ENCODE results near the gene PPP1R14C. TPM values are rescaled to one million over a fixed set of nuclear protein-coding genes. Genes with fewer than 3 reads are reported as not detected.

The PPP1R14C gene
- polyA plus RNA-seq (35.4 to 50.6 TPM (median 43.7 TPM) in 3 replicates), polyA minus RNA-seq (6.7 to 26.4 TPM (median 23.0 TPM) in 3 replicates)
- polyA plus RNA-seq (2011; ENCODE audit: low read depth): 116 TPM
- 44.1 and 64.6 TPM in 2 replicates for polyA plus RNA-seq (2011; cell fraction: cytosol; rRNA removed)
- polyA plus RNA-seq (2011; cell fraction: nucleus; rRNA removed): 28.6 and 39.7 TPM in 2 replicates
- polyA plus RNA-seq (2012; ENCODE audit: low replicate concordance): 39.7 and 113 TPM in 2 replicates
- 26.1 TPM for polyA minus RNA-seq (2011; cell fraction: cytosol; rRNA and poly(A)+ RNA removed)
- 12.0 and 20.9 TPM in 2 replicates for polyA minus RNA-seq (2011; cell fraction: nucleus; rRNA and poly(A)+ RNA removed)

GRCh38 chr6:150142670-150143515, at the start of gene PPP1R14C:
TSS of gene PPP1R14C (plus strand) at chr6:150143044. CDS start at chr6:150143193, 149 bp downstream.
- dilution Hi-C loops (cut with MboI; ENCODE audit: extremely low pct_ligation_motif_present, low sequenced_read_pairs): no loop called here
- peak within 1 kb of the TSS; percentile 78 for H2AFZ ChIP-seq (ENCODE audit: control insufficient read depth, low read length)

GRCh38 chr6:150093397-150093796, 49.4 kb upstream of the PPP1R14C start:
- Histone ChIP-seq H3K27ac (ENCODE audit: control insufficient read depth, insufficient read depth, low read length) (no peak overlapping the region), H2AFZ (ENCODE audit: control insufficient read depth, low read length) (no peak overlapping the region), H3K9me1 (ENCODE audit: control insufficient read depth, extremely low read depth, insufficient read depth, low read length) (no peaks in the 10 kb centered on the region), H3K36me3 (ENCODE audit: control insufficient read depth in 2 of 2, extremely low read depth in 1 of 2, insufficient read depth in 2 of 2, low read length in 2 of 2) (no peaks in the 10 kb centered on the region), H3K4me1 (ENCODE audit: control insufficient read depth, extremely low read depth, insufficient read depth, low read length) (peaks cover 2% of the 10 kb centered on the region), H3K27me3 (ENCODE audit: control insufficient read depth, extremely low read depth, insufficient read depth, low read length) (no peaks in the 10 kb centered on the region), H3K4me2 (ENCODE audit: control insufficient read depth, extremely low read depth, insufficient read depth, low read depth, low read length) (no peak overlapping the region), H3K9ac (ENCODE audit: control insufficient read depth, extremely low read depth, insufficient read depth, low read length) (no peak overlapping the region), H3K9me3 (ENCODE audit: control insufficient read depth, low read depth, low read length) (no peaks in the 10 kb centered on the region), H3K79me2 (ENCODE audit: control insufficient read depth, insufficient read depth, low read length) (no peaks in the 10 kb centered on the region), H3K4me3 (ENCODE audit: control insufficient read depth in 2 of 3, extremely low read depth in 1 of 3, insufficient read depth in 2 of 3, low read depth in 1 of 3, low read length in 3 of 3) (no peak overlapping the region), H4K20me1 (ENCODE audit: control insufficient read depth, extremely low read depth, insufficient read depth, low read length) (no peaks in the 10 kb centered on the region)
- dilution Hi-C loops (cut with MboI; ENCODE audit: extremely low pct_ligation_motif_present, low sequenced_read_pairs): no loop called here
- no peak for TF ChIP-seq CTCF (optimal IDR thresholded peaks at IDR 0.05 in 1 of 3, IDR thresholded peaks at IDR 0.05 in 1 of 3, conservative IDR thresholded peaks at IDR 0.05 in 1 of 3; ENCODE audit: extremely low read depth in 1 of 3, insufficient read depth in 2 of 3, low read length in 3 of 3)
- FAIRE-seq (no peak), DNase-seq (ENCODE audit: low read depth, low spot score) (no peak)

More at GRCh38 chr6:150142670-150143515, at the start of gene PPP1R14C:
- Histone ChIP-seq H3K4me2 (ENCODE audit: control insufficient read depth, extremely low read depth, insufficient read depth, low read depth, low read length) (peak within 1 kb of the TSS; percentile 97), H3K36me3 (ENCODE audit: control insufficient read depth in 2 of 2, extremely low read depth in 1 of 2, insufficient read depth in 2 of 2, low read length in 2 of 2) (peaks cover 0 to 5% of the 10 kb centered on the region in 2 experiments), H3K79me2 (ENCODE audit: control insufficient read depth, insufficient read depth, low read length) (peaks cover 41% of the 10 kb centered on the region), H4K20me1 (ENCODE audit: control insufficient read depth, extremely low read depth, insufficient read depth, low read length) (no peaks in the 10 kb centered on the region), H3K9me3 (ENCODE audit: control insufficient read depth, low read depth, low read length) (no peaks in the 10 kb centered on the region), H3K9me1 (ENCODE audit: control insufficient read depth, extremely low read depth, insufficient read depth, low read length) (no peaks in the 10 kb centered on the region), H3K4me1 (ENCODE audit: control insufficient read depth, extremely low read depth, insufficient read depth, low read length) (peaks cover 37% of the 10 kb centered on the region), H3K9ac (ENCODE audit: control insufficient read depth, extremely low read depth, insufficient read depth, low read length) (peak within 1 kb of the TSS; percentile 77), H3K27ac (ENCODE audit: control insufficient read depth, insufficient read depth, low read length) (peak within 1 kb of the TSS; percentile 88), H3K27me3 (ENCODE audit: control insufficient read depth, extremely low read depth, insufficient read depth, low read length) (no peaks in the 10 kb centered on the region), H3K4me3 (ENCODE audit: control insufficient read depth in 2 of 3, extremely low read depth in 1 of 3, insufficient read depth in 2 of 3, low read depth in 1 of 3, low read length in 3 of 3) (peak within 1 kb of the TSS; percentile 84 to 93 (median 84))
- FAIRE-seq (no peak), DNase-seq (ENCODE audit: low read depth, low spot score) (no peak)
- TF ChIP-seq EZH2 (IDR thresholded peaks at IDR 0.05; ENCODE audit: low read length): no peak
- no peak for TF ChIP-seq CTCF (optimal IDR thresholded peaks at IDR 0.05 in 1 of 3, IDR thresholded peaks at IDR 0.05 in 1 of 3, conservative IDR thresholded peaks at IDR 0.05 in 1 of 3; ENCODE audit: extremely low read depth in 1 of 3, insufficient read depth in 2 of 3, low read length in 3 of 3)

Measured in keratinocyte (primary cell).